HG02610 (cell line): ENCODE measurements around the gene PVALEF.

Source experiments
- ATAC-seq: cut with Tn5 transposase; IDR thresholded peaks from one replicate; pipeline ENCODE4 v1.9.1; 2021; ENCODE audit warnings: mild to moderate bottlenecking, moderate library complexity; ENCODE audit not compliant: unreplicated experiment

The PVALEF gene

GRCh38 chr17:81128338-81128737 lies 37.0 kb upstream of the PVALEF start:
- no peak for ATAC-seq

GRCh38 chr17:81128774-81129173 lies 36.5 kb upstream of the PVALEF start:
- ATAC-seq: no peak

GRCh38 chr17:81129289-81129688 lies 36.0 kb upstream of the PVALEF start:
- ATAC-seq: no peak

GRCh38 chr17:81129711-81130367 lies 35.5 kb upstream of the PVALEF start:
- no peak for ATAC-seq

- no peak for ATAC-seq
These were observed 34.6 kb upstream of the PVALEF start for GRCh38 chr17:81130385-81131361.

- ATAC-seq: no peak
These were observed 33.7 kb upstream of the PVALEF start for GRCh38 chr17:81131486-81132196.

- ATAC-seq: no peak
These were observed 33.1 kb upstream of the PVALEF start for GRCh38 chr17:81132197-81132540.

- no peak for ATAC-seq
These were observed 32.3 kb upstream of the PVALEF start for GRCh38 chr17:81132770-81133723.

GRCh38 chr17:81134064-81134781 lies 31.1 kb upstream of the PVALEF start:
- ATAC-seq: no peak

GRCh38 chr17:81135505-81136278 lies 29.6 kb upstream of the PVALEF start:
- ATAC-seq: no peak

- no peak for ATAC-seq
These were observed 28.9 kb upstream of the PVALEF start for GRCh38 chr17:81136366-81136765.

GRCh38 chr17:81137248-81137647 lies 28.1 kb upstream of the PVALEF start:
- ATAC-seq: no peak

- no peak for ATAC-seq
These were observed 27.2 kb upstream of the PVALEF start for GRCh38 chr17:81138083-81138482.

- ATAC-seq: no peak
These were observed 26.8 kb upstream of the PVALEF start for GRCh38 chr17:81138500-81138899.

GRCh38 chr17:81139428-81139827 lies 25.9 kb upstream of the PVALEF start:
- ATAC-seq: no peak

GRCh38 chr17:81140018-81140417 lies 25.3 kb upstream of the PVALEF start:
- no peak for ATAC-seq

GRCh38 chr17:81140695-81141094 lies 24.6 kb upstream of the PVALEF start:
- ATAC-seq: no peak

GRCh38 chr17:81142301-81143199 lies 22.8 kb upstream of the PVALEF start:
- ATAC-seq: no peak
